HFFc6 (cell line): Measurements from ENCODE around the gene TMEM51. TPM values are rescaled to one million over a fixed set of nuclear protein-coding genes. Genes with fewer than 3 reads are reported as not detected.

Source experiments
- DNase-seq: peaks from one replicate; pipeline ENCODE4 v3.0.0-alpha.2; 2018
- H3K27ac Mint-ChIP-seq: 2 replicates; pipeline ENCODE4 v1.8.0; 2020; ENCODE audit warnings: mild to moderate bottlenecking, mixed read lengths
- H3K27me3 Mint-ChIP-seq: 2 replicates; pipeline ENCODE4 v1.8.0; 2021; ENCODE audit warnings: mild to moderate bottlenecking, moderate library complexity, mixed read lengths; ENCODE audit not compliant: insufficient read depth
- H3K36me3 Mint-ChIP-seq: 2 replicates; pipeline ENCODE4 v1.8.0; 2021; ENCODE audit warnings: low read depth, mixed read lengths
- H3K4me1 Mint-ChIP-seq: 2 replicates; pipeline ENCODE4 v1.8.0; 2020; ENCODE audit warnings: low read depth, mixed read lengths
- H3K4me3 Mint-ChIP-seq: 2 replicates; pipeline ENCODE4 v1.8.0; 2020; ENCODE audit warnings: mild to moderate bottlenecking, moderate library complexity, mixed read lengths
- H3K9me3 Mint-ChIP-seq: 2 replicates; pipeline ENCODE4 v1.8.0; 2020; ENCODE audit warnings: mild to moderate bottlenecking, mixed read lengths
- CTCF ChIP-seq: fragments of 200-600 bp; sonication (generic); IDR thresholded peaks from 2 replicates; pipeline ENCODE4 v1.5.0; 2021; ENCODE audit warnings: antibody characterized with exemption, mild to moderate bottlenecking
- total RNA-seq, 6 experiments: library from RNA; stranded (reverse); fragmentation: NEBNext Ultra II Directional; extraction: Animal tissue kit (Norgen Biotek cat#: 25700); gene quantifications; 2 replicates in 1 of 6; 3 replicates in 5 of 6; pipeline ENCODE4 v1.2.3, GENCODE V29; 2021

Gene TMEM51
- total RNA-seq, 6 experiments from 2014 or later, result 4.8 to 6.8 (median 6.6) TPM

GRCh38 chr1:15207829-15208429 is 54.4 kb downstream of the TMEM51 start:
- no peaks in the 10 kb centered on the region; the same call in 1 of the 2 replicates for H3K27me3 Mint-ChIP-seq
- no peak overlapping the region for H3K4me3 Mint-ChIP-seq
- no peak overlapping the region for H3K27ac Mint-ChIP-seq
- peaks cover 26% of the 10 kb centered on the region for H3K4me1 Mint-ChIP-seq
- TF ChIP-seq CTCF, result no peak
- no peaks in the 10 kb centered on the region for H3K36me3 Mint-ChIP-seq
- DNase-seq, result no peak
- H3K9me3 Mint-ChIP-seq, result no peaks in the 10 kb centered on the region

- Mint-ChIP-seq H3K27ac (no peak overlapping the region), H3K27me3 (no peaks in the 10 kb centered on the region; the same call in 1 of the 2 replicates), H3K4me1 (peaks cover 42% of the 10 kb centered on the region), H3K9me3 (no peaks in the 10 kb centered on the region), H3K4me3 (no peak overlapping the region), H3K36me3 (no peaks in the 10 kb centered on the region)
- no peak for DNase-seq
- TF ChIP-seq CTCF, result no peak
Measured at GRCh38 chr1:15210651-15211375, 57.3 kb downstream of the TMEM51 start.

- Mint-ChIP-seq H3K27ac (no peak overlapping the region), H3K9me3 (no peaks in the 10 kb centered on the region), H3K27me3 (no peaks in the 10 kb centered on the region; the same call in 1 of the 2 replicates), H3K4me3 (no peak overlapping the region), H3K4me1 (peaks cover 39% of the 10 kb centered on the region), H3K36me3 (no peaks in the 10 kb centered on the region)
- DNase-seq, result no peak
- TF ChIP-seq CTCF, result no peak
Measured at GRCh38 chr1:15211424-15211823, 57.9 kb downstream of the TMEM51 start.

- no peak overlapping the region for H3K4me3 Mint-ChIP-seq
- H3K36me3 Mint-ChIP-seq, result no peaks in the 10 kb centered on the region
- DNase-seq, result no peak
- H3K27ac Mint-ChIP-seq, result no peak overlapping the region
- TF ChIP-seq CTCF, result no peak
- no peaks in the 10 kb centered on the region for H3K9me3 Mint-ChIP-seq
- no peaks in the 10 kb centered on the region for H3K27me3 Mint-ChIP-seq
- H3K4me1 Mint-ChIP-seq, result peaks cover 30% of the 10 kb centered on the region
Measured at GRCh38 chr1:15212216-15212953, 58.8 kb downstream of the TMEM51 start.

- no peak overlapping the region for H3K4me3 Mint-ChIP-seq
Measured at GRCh38 chr1:15212954-15213291, 59.4 kb downstream of the TMEM51 start.

More at GRCh38 chr1:15212954-15213291, 59.4 kb downstream of the TMEM51 start:
- H3K4me1 Mint-ChIP-seq, result peaks cover 28% of the 10 kb centered on the region
- H3K27ac Mint-ChIP-seq, result no peak overlapping the region
- H3K27me3 Mint-ChIP-seq, result no peaks in the 10 kb centered on the region
- no peaks in the 10 kb centered on the region for H3K36me3 Mint-ChIP-seq
- no peaks in the 10 kb centered on the region for H3K9me3 Mint-ChIP-seq
- TF ChIP-seq CTCF, result no peak
- DNase-seq, result no peak
